Lower leg skin (tissue), 3 donors: Measurements from ENCODE around the gene SLC39A11.

Source experiments
- POLR2A ChIP-seq, 2 donors: fragments of 450-650 bp; IDR thresholded peaks; one replicate each; pipeline ENCODE4 v1.6.1; 2016 to 2017; ENCODE audit warnings: antibody characterized with exemption in 2 of 2, mild to moderate bottlenecking in 1 of 2, moderate library complexity in 1 of 2
- TF ChIP-seq, protein P1 (sequence below), 3 donors: fragments of 450-650 bp; IDR thresholded peaks; one replicate each; pipeline ENCODE4 v1.5.1; 2016; ENCODE audit warnings: antibody characterized with exemption in 3 of 3, mild to moderate bottlenecking in 3 of 3, moderate library complexity in 2 of 3

DNA sequence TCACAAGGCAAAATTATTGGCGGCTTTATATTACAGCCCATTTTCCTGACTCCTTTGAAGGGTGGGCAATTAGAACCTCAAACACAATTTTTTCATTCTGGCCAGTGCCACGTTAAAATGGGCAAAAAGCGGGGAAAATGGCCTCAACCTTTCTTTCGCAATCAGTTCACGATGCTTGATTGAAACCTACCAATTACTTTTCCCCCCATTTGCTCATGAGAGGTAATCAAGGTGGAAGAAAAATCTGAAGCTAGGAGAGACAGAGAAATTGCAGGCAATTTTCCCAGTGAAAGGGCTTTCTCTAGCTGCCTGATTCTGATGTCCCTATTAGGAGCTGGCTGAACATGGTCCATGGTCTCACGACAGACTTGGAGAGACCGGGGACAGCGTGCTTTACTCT lies 215.1 kb downstream of the SLC39A11 start:
- TF ChIP-seq, protein P1, sequence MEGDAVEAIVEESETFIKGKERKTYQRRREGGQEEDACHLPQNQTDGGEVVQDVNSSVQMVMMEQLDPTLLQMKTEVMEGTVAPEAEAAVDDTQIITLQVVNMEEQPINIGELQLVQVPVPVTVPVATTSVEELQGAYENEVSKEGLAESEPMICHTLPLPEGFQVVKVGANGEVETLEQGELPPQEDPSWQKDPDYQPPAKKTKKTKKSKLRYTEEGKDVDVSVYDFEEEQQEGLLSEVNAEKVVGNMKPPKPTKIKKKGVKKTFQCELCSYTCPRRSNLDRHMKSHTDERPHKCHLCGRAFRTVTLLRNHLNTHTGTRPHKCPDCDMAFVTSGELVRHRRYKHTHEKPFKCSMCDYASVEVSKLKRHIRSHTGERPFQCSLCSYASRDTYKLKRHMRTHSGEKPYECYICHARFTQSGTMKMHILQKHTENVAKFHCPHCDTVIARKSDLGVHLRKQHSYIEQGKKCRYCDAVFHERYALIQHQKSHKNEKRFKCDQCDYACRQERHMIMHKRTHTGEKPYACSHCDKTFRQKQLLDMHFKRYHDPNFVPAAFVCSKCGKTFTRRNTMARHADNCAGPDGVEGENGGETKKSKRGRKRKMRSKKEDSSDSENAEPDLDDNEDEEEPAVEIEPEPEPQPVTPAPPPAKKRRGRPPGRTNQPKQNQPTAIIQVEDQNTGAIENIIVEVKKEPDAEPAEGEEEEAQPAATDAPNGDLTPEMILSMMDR (IDR thresholded peaks at IDR 0.05): no peak
- TF ChIP-seq POLR2A (IDR thresholded peaks at IDR 0.05): no peak
